Activated CD8-positive, alpha-beta T cell treated with anti-CD3 and anti-CD28 coated beads for 36 hours (primary cell): ENCODE measurements around the gene ST3GAL2. TPM values are rescaled to one million over a fixed set of nuclear protein-coding genes. Genes with fewer than 3 reads are reported as not detected.
A peak's percentile ranks its signal among the peaks of the same experiment; 100 is the strongest.

Experiments used
- ATAC-seq: fragments of 200-7000 bp; cut with Tn5 transposase; one replicate; pipeline ENCODE4 v1.10.0; 2021; ENCODE audit warnings: mild to moderate bottlenecking, moderate library complexity
- CTCF ChIA-PET: fragments of 350-600 bp; sonication (Branson Sonifier 250); formaldehyde crosslinking; loops from one replicate; lab custom pipeline; 2021; ENCODE audit warnings: antibody characterized with exemption; lab: Charles Lee
- POLR2A ChIA-PET: fragments of 350-600 bp; sonication (Branson Sonifier 250); formaldehyde crosslinking; loops from one replicate; lab custom pipeline; 2021; ENCODE audit warnings: antibody characterized with exemption; lab: Charles Lee
- DNase-seq: peaks from one replicate; pipeline ENCODE4 v3.0.0-alpha.2; 2020
- H3K27ac Mint-ChIP-seq: one replicate; pipeline ENCODE4 v1.8.0; 2021; ENCODE audit warnings: mild to moderate bottlenecking, mixed read lengths
- H3K27me3 Mint-ChIP-seq: one replicate; pipeline ENCODE4 v1.8.0; 2021; ENCODE audit warnings: mixed read lengths
- H3K36me3 Mint-ChIP-seq: one replicate; pipeline ENCODE4 v1.8.0; 2021; ENCODE audit warnings: low read depth, mixed read lengths
- H3K4me1 Mint-ChIP-seq: one replicate; pipeline ENCODE4 v1.8.0; 2021; ENCODE audit warnings: low read depth, mixed read lengths
- H3K4me3 Mint-ChIP-seq: one replicate; pipeline ENCODE4 v1.8.0; 2021; ENCODE audit warnings: mild to moderate bottlenecking, moderate library complexity, mixed read lengths
- H3K9me3 Mint-ChIP-seq: one replicate; pipeline ENCODE4 v1.8.0; 2021; ENCODE audit warnings: mixed read lengths
- CTCF ChIP-seq: fragments of 200-600 bp; IDR thresholded peaks from one replicate; pipeline ENCODE4 v1.8.0; 2022; ENCODE audit warnings: antibody characterized with exemption, mild to moderate bottlenecking
- intact Hi-C: fragments of 100-400 bp; cut with micrococcal nuclease; formaldehyde crosslinking; loops from one replicate; pipeline ENCODE4 v1.10.0; 2022
- total RNA-seq, 2 experiments: library from RNA; stranded (reverse); gene quantifications; one replicate each; pipeline ENCODE4 v1.2.3, GENCODE V29; 2021

Gene ST3GAL2
- total RNA-seq, 2 experiments from 2014 or later = 13.2 to 19.0 TPM

GRCh38 chr16:70444249-70445063 is 5.6 kb upstream of the ST3GAL2 start:
- intact Hi-C loops = no loop called here
- Mint-ChIP-seq H3K9me3 (no peaks in the 10 kb centered on the region), H3K4me3 (no peak overlapping the region), H3K27ac (no peak overlapping the region), H3K27me3 (no peaks in the 10 kb centered on the region), H3K36me3 (no peaks in the 10 kb centered on the region), H3K4me1 (peaks cover 7% of the 10 kb centered on the region)
- ATAC-seq (no peak), DNase-seq (no peak)
- ChIA-PET CTCF (no interaction called here), POLR2A (interaction anchor here (1.8 kb wide), 1 partner anchor 10 kb away, joined by 5 read pairs; the partner anchor contains the start of gene FCSK)
- TF ChIP-seq CTCF = no peak

DNA sequence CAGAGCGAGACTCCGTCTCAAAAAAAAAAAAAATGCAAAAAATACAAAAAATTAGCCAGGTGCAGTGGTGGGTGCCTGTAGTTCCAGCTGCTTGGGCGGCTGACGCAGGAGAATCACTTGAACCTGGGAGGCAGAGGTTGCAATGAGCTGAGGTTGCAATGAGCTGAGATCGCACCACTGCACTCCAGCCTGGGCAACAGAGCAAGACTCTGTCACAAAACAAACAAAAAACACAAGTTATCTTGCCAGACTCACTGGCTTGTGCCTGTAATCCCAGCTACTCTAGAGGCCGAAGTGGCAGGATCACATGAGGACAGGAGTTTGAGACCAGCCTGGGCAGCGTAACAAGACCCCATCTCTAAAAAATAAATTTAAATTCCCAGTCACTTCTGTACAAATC is 3.4 kb upstream of the ST3GAL2 start:
- no peaks in the 10 kb centered on the region for H3K9me3 Mint-ChIP-seq
- POLR2A ChIA-PET = interaction anchor here (0.7 kb wide), 1 partner anchor 42 kb away, joined by 3 read pairs; no protein-coding TSS in a partner anchor

GRCh38 chr16:70441406-70441990 is 2.6 kb upstream of the ST3GAL2 start:
- TF ChIP-seq CTCF = no peak
- H3K36me3 Mint-ChIP-seq = no peaks in the 10 kb centered on the region
- H3K4me1 Mint-ChIP-seq = peaks cover 28% of the 10 kb centered on the region
- H3K9me3 Mint-ChIP-seq = no peaks in the 10 kb centered on the region
- H3K4me3 Mint-ChIP-seq = no peak overlapping the region
- H3K27ac Mint-ChIP-seq = no peak overlapping the region
- intact Hi-C loops = no loop called here
- ChIA-PET POLR2A (interaction anchor here (0.6 to 1.2 kb wide), 4 partner anchors 10 to 61 kb away, joined by 3 read pairs; partner anchors contain the start of gene FCSK), CTCF (interaction anchor here (1.2 kb wide), 1 partner anchor 13 kb away, joined by 4 read pairs; the partner anchor contains the start of gene FCSK)
- DNase-seq (no peak), ATAC-seq (no peak)
- no peaks in the 10 kb centered on the region for H3K27me3 Mint-ChIP-seq

More for the DNA sequence above, 3.4 kb upstream of the ST3GAL2 start:
- intact Hi-C loops = no loop called here
- Mint-ChIP-seq H3K27me3 (no peaks in the 10 kb centered on the region), H3K4me3 (no peak overlapping the region), H3K27ac (no peak overlapping the region), H3K4me1 (peaks cover 20% of the 10 kb centered on the region), H3K36me3 (no peaks in the 10 kb centered on the region)
- no peak for ATAC-seq
- no peak for DNase-seq
- CTCF ChIA-PET = no interaction called here
- TF ChIP-seq CTCF = no peak

DNA sequence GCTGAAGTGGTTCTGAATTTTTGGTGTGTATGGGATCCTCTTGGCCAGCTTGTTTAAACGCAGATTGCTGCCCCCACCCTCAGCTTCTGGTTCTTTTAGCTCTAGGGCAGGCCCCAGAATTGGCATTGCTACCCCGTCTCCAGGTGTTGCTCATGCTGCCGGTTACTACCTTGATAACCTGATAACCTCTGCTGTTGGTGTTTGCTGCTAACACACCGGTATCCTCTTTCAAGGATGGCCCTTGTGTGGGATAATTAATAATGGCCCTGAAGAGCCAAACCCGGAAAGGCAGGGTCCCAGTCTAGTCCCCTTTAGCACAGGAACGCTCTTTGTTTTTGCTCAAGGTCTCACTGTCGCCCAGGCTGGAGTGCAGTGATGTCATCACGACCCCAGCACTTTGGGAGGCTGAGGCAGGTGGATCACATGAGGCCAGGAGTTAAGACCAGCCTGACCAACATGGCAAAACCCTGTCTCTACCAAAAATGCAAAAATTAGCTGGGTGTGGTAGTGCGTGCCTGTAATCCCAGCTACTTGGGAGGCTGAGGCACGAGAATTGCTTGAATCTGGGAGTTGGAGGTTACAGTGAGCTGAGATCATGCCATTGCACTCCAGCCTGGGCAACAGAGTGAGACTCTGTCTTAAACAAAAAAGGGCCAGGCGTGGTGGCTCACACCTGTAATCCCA is 1.3 kb upstream of the ST3GAL2 start:
- Mint-ChIP-seq H3K27ac (no peak overlapping the region), H3K4me3 (peak overlapping the region; percentile 89), H3K36me3 (peaks cover 2% of the 10 kb centered on the region), H3K27me3 (no peaks in the 10 kb centered on the region), H3K4me1 (peaks cover 32% of the 10 kb centered on the region), H3K9me3 (no peaks in the 10 kb centered on the region)
- CTCF ChIA-PET = interaction anchor here (1.2 kb wide), 1 partner anchor 14 kb away, joined by 4 read pairs; the partner anchor contains the start of gene FCSK
- POLR2A ChIA-PET = interaction anchor here (1.0 to 3.0 kb wide), 4 partner anchors 14 to 60 kb away, joined by 3 to 23 read pairs (median 6); partner anchors contain the start of gene FCSK
- no peak for DNase-seq
- intact Hi-C loops = no loop called here
- ATAC-seq = no peak
- TF ChIP-seq CTCF = no peak
